OCI-LY3 (cell line): ENCODE results near the gene PIEZO2.

Experiments
- EZH2phosphoT487 ChIP-seq: fragments of 200-600 bp; shearing (Covaris generic); IDR thresholded peaks from 2 replicates; pipeline ENCODE4 v1.6.1; 2018; ENCODE audit warnings: antibody characterized with exemption, mixed run types, low read depth
- TF ChIP-seq, protein P1 (sequence below): fragments of 200-600, 300-600 bp; sonication (generic); IDR thresholded peaks from 2 replicates; pipeline ENCODE4 v1.5.1; 2014; ENCODE audit warnings: antibody characterized with exemption, low read length, low read depth

DNA sequence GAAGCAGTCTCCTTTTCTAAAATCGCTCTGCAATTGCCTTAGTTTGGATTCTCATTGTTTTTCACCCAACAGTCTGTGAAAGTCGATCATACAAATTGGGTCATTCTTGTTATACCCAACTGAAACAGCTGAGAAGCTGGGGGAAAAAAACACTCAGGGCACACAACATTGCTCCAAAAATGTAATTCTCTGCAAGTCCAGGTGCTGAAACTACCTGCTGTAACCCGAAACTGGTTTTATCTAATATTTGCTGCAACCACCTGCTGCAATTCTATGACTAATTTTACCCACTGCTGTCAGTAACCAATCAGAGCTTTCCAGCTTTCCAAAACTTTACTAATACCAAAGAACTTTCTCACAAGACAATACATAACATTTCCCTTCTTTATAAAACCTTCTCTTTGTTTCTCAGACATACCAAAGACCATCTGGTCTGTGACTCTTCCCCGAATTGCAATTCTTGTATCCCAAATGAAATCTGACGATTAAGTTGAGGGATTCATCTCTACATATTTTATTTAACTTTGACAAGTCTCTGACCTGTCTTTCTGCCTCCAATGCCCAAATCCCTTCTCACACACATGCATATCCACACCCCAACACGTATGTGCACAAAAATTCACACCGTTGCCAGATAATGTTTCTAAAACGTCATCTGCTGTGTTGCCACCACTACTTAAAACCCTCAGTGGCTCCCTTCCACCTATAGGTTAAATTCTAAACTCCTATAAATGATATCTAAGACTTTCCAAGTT is 198.3 kb downstream of the PIEZO2 start:
- TF ChIP-seq, protein P1, sequence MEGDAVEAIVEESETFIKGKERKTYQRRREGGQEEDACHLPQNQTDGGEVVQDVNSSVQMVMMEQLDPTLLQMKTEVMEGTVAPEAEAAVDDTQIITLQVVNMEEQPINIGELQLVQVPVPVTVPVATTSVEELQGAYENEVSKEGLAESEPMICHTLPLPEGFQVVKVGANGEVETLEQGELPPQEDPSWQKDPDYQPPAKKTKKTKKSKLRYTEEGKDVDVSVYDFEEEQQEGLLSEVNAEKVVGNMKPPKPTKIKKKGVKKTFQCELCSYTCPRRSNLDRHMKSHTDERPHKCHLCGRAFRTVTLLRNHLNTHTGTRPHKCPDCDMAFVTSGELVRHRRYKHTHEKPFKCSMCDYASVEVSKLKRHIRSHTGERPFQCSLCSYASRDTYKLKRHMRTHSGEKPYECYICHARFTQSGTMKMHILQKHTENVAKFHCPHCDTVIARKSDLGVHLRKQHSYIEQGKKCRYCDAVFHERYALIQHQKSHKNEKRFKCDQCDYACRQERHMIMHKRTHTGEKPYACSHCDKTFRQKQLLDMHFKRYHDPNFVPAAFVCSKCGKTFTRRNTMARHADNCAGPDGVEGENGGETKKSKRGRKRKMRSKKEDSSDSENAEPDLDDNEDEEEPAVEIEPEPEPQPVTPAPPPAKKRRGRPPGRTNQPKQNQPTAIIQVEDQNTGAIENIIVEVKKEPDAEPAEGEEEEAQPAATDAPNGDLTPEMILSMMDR, result no peak
- no peak for TF ChIP-seq EZH2phosphoT487
